Right lung (tissue), 5 donors: Measurements from ENCODE around the gene THEM5. TPM values are rescaled to one million over a fixed set of nuclear protein-coding genes. Genes with fewer than 3 reads are reported as not detected.

Source experiments
- DNase-seq, 2 donors: peaks; one replicate each; pipeline ENCODE4 v3.0.0-alpha.2; 2013
- polyA plus RNA-seq, 5 donors: library from polyadenylated mRNA; unstranded; fragments of 120-200 nt; gene quantifications; one replicate each; pipeline versions ENCODE4 v1.2.1 to v1.2.3, GENCODE V29; 2013; ENCODE audit warnings: inconsistent platforms in 1 of 5, low replicate concordance in 1 of 5; ENCODE audit not compliant: insufficient read length in 5 of 5, insufficient read depth in 1 of 5

Gene THEM5
- polyA plus RNA-seq, 5 donors: 0.67 to 1.4 (median 1.1) TPM

GRCh38 chr1:151839457-151840403 is 13.8 kb downstream of the THEM5 start, which contains the start of gene C2CD4D:
Gene C2CD4D (minus strand): TSS chr1:151839820. CDS start chr1:151838989, 831 bp downstream.
- peak; percentile 58 to 62 for DNase-seq

- no peak for DNase-seq
Measured at GRCh38 chr1:151839082-151839412, 14.5 kb downstream of the THEM5 start.

DNA sequence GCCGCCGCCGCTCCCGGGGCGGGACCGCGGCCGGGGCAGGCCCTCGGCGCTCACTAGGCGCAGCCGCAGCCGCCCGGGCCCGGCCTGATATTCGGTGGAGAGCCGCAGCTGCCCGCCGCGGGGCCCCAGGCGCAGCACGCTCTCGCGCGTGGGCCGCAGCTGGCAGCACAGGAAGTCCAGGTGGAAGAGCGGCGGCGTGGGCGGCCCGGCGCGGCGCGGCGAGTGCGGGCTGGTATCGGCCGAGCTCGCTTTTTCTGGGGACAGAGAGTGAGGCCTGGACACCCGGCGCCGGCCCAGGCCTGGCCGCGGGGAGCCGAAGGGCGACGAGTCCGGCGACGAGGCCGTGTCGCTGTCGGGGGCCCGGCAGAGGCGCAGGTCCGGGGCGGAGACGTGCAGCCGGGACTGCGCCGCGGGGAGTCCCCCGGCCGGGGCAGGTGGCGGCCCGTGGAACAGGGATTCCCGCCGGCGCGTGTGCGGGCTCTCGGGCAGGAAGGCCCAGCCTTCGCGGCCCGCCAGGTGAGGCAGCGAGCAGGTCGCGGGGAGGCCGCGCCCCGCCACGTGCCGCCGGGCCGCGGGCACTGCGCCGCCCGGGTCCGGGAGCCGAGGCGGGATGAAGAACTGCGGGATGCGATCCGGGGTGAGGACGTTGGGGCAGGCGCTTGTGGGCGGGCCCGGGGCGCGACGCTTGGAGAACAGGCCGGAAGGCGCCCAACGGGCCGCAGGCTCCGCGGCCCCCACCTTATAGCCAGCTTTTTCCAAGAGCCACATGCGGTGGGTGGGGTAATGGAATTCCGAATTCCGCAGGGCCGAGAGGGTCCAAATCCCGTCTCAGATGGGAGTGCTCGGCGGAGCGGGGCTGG is 15.1 kb downstream of the THEM5 start:
- DNase-seq: no peak

- DNase-seq: no peak
Measured at GRCh38 chr1:151837884-151838221, 15.7 kb downstream of the THEM5 start.

- DNase-seq: no peak
Measured at GRCh38 chr1:151837197-151837596, 16.3 kb downstream of the THEM5 start.

- DNase-seq: no peak
Measured at GRCh38 chr1:151835596-151835995, 17.9 kb downstream of the THEM5 start.

DNA sequence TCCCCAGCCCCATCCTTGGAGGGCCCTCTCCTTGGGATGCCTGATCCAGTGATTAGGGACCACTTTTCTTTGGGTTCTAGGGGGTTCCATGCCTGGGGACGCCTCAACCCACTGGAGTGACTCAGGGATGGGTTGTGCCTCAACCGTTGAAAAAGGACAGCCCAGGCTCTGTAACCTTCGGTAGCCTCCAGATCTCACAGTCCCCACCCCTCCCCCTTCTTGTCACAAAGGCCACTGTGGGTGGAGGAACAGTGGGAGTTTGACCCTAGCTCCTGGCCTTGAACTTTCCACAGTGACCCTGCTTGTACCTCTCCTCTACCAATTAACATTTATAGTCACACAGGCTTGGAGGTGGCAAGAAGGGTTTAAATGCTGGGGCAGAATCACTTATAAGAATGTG is 19.3 kb downstream of the THEM5 start:
- no peak for DNase-seq

- DNase-seq: no peak
Measured at GRCh38 chr1:151833172-151833900, 20.2 kb downstream of the THEM5 start.

DNA sequence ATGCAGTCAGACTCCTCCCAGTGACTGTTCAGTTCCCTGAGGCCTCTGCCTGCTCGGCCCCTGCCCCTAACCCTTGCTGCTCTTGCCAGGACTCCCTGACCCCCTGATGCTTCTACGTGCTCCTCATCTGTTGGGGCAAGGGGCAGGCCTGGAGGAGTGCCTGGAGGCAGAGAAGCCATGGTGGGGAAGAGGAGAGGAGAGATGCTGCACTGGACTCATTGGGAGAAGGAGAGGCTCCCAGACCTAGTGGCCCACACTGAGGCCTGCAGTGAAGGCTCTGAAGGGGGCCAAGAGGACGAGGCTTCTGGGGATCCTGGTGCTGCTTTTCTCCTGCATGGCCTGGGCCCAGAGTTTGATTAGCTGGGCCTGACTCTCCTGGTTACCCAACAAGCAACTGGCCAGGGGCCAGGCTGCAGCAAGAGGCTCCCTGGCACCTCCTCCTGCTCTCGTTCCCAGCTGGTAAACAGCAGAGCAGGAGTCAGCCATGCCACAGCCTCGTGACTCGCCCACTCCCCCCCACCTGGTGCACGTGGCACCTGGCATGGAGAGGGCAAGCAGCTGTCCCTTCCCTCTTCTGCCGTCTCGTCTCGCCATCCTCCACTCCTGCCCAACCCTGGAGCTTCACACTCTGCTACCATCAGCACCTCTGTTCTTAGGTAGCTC is 21.1 kb downstream of the THEM5 start:
- DNase-seq: peak; percentile 78 to 80

GRCh38 chr1:151831605-151832004 is 21.9 kb downstream of the THEM5 start, which contains the start of gene RORC:
Gene RORC (minus strand): TSS chr1:151831802. CDS start chr1:151831764, 38 bp downstream.
- no peak for DNase-seq

GRCh38 chr1:151831256-151831591 is 22.3 kb downstream of the THEM5 start:
- DNase-seq: no peak

- DNase-seq: no peak
Measured at GRCh38 chr1:151830055-151830454, 23.5 kb downstream of the THEM5 start.

GRCh38 chr1:151829352-151830046 is 24.0 kb downstream of the THEM5 start:
- no peak for DNase-seq

DNA sequence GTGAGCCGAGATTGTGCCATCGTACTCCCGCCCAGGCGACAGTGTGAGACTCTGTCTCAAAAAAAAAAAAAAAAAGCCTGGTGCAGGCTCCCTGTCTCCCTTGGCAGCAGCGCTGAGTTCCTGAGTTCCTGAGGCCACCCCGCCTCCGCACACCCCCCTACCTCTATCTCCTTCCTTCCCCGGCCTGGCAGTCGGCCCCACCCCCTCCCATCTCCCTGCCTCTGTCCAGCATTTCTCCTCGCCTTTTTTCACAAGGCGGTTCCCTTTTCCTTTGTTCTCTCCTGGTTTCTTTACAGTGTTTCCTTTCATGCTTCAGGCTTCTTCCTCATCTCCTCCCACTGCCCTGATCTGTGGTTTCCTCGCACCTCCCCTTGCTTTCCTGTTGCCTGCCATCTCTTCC is 24.6 kb downstream of the THEM5 start:
- DNase-seq: peak in 1 of 2 donors; percentile 36

GRCh38 chr1:151827853-151828252 is 25.7 kb downstream of the THEM5 start:
- no peak for DNase-seq

GRCh38 chr1:151825751-151826660 is 27.5 kb downstream of the THEM5 start:
- DNase-seq: no peak

DNA sequence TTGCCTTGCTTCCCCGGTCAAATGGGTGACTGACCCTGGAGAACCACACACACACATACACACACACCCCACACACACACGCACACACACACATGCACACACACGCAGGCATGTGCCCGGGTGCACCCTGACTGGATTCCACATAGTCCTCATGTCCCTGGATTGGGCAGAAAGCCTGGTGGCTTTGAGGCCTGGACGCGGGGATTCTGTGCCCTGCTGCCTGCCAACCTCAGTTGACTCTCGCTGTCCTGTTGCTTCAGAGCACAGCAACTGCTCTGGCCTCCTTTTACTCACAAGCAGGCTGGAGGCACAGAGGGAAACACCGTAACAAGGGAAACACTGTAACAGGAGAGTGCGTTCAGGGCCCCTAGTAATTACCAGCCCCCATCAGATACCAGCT is 28.3 kb downstream of the THEM5 start:
- DNase-seq: no peak

DNA sequence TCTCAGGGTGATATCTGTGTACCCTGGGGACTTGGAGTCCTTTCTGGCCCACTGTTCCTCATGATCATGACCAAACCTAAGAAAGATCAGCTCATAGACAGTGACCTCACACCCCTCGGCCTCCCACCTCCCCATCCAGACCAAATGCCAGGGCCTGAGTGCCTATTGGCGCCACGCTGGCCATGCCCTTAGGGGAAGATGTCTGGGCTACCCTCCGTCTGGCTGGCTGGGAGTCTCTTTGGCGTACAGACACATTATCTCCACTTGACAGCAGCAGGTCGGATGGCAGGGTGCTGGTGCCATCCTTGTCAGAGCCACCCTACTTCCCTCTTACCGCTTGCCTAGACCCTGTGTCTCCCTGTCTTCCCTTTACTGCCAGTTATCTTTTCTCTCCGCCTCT is 30.3 kb downstream of the THEM5 start:
- DNase-seq: no peak

DNA sequence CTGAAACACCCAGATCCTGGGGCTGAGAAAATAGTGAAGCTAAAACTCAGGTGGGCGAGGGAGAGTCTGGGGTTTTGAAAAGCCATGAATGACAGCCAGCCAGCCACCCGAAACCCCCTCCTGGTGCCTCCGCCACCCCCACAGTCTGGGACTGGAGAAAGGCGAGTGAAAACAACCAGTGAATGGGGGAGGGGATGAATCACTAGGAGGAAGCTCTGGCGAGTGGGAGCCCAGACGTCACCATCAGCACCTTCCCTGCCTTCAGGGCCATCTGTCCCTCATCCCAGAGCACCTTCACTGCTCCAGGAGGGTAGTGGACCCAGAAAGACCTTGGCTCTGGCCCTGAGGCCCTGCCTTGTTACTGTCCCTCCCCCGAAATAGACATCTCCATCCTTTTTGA is 31.1 kb downstream of the THEM5 start:
- no peak for DNase-seq

- DNase-seq: no peak
Measured at GRCh38 chr1:151820940-151821339, 32.6 kb downstream of the THEM5 start.
